ENCODE data around the gene RGS2. TPM values are rescaled to one million over a fixed set of nuclear protein-coding genes. Genes with fewer than 3 reads are reported as not detected.

RGS2 gene
- total and polyA plus RNA-seq, 9 of the 15 experiments (the other 6 are each of a cell fraction or from before 2014, with no cell fraction given): 2.5 to 5.4 (median 3.8) TPM

DNA sequence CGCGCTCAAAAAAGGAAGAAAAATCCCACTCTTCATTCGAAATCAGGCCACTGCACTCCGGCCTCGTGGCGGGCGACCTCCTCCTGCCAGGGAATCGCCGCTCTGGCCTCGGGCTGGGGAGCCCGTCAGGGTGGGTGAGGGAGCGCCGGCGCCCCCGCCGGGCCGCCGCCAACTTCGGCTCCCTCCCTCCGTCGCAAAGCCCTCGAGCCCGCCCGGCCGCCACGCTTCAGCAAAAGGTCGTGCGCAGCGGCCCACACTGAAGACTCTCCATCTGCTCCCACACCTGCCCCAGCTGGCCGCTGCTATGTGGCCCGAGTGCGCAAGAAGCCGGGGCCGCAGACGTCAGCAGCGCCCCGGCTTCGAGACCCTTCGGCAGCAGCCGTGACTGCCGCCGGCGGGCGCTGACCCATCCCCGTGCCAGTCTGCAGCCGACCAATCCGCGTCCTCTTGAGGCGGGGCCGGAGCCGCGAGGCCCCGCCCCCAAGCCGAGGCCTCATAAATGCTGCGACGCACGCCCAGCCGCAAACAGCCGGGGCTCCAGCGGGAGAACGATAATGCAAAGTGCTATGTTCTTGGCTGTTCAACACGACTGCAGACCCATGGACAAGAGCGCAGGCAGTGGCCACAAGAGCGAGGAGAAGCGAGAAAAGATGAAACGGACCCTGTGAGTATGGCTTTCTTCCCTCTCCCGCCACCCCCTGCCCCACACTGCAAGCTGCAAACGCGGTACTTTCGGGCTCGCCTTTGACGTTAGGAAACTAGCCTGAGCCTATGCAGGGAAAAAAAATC lies at the start of gene RGS2 (continued):
- no peak for TF ChIP-seq RHOXF2B (CRISPR knock-in tag; conservative IDR thresholded peaks at IDR 0.05)
- no peak for TF ChIP-seq BDP1 (IDR thresholded peaks at IDR 0.05; ENCODE audit: insufficient read depth, insufficient read length)
- no peak for TF ChIP-seq MCM2 (IDR thresholded peaks at IDR 0.05; ENCODE audit: low read depth)
- no peak for TF ChIP-seq ARID3B (CRISPR knock-in tag; IDR thresholded peaks at IDR 0.05; ENCODE audit: borderline replicate concordance)
- no peak; a peak in 1 of 4 replicates for TF ChIP-seq NONO (IDR thresholded peaks at IDR 0.05; ENCODE audit: low read depth in 2 of 2, low read length in 1 of 2)
- TF ChIP-seq CREB1 (IDR thresholded peaks at IDR 0.05): peak; percentile 87; the same call in 1 of the 2 replicates
- TF ChIP-seq CREB1 (CRISPR knock-in tag; IDR thresholded peaks at IDR 0.05): peak; percentile 87; the same call in 1 of the 2 replicates
- TF ChIP-seq ZNF282 (CRISPR knock-in tag; IDR thresholded peaks at IDR 0.05): no peak
- TF ChIP-seq KLF13 (tag; IDR thresholded peaks at IDR 0.05; ENCODE audit: borderline replicate concordance, low read depth): peak; percentile 16; the same call in 1 of the 2 replicates
- no peak for TF ChIP-seq PCBP2 (IDR thresholded peaks at IDR 0.05; ENCODE audit: low read depth, low read length, poor library complexity, severe bottlenecking)
- peak in 1 of 2 experiments; percentile 47 for TF ChIP-seq AFF1 (IDR thresholded peaks at IDR 0.05; ENCODE audit: low read depth in 1 of 2, partially characterized antibody in 2 of 2)
- no peak for TF ChIP-seq KDM1A (IDR thresholded peaks at IDR 0.05)
- no peak for TF ChIP-seq PHB2 (IDR thresholded peaks at IDR 0.05; ENCODE audit: low read depth)
- TF ChIP-seq ZBTB33 (CRISPR knock-in tag; IDR thresholded peaks at IDR 0.05): peak; percentile 91
- TF ChIP-seq ZNF280B (CRISPR knock-in tag; IDR thresholded peaks at IDR 0.05): no peak
- no peak for TF ChIP-seq HMBOX1 (IDR thresholded peaks at IDR 0.05)
- no peak for TF ChIP-seq TCF7 (IDR thresholded peaks at IDR 0.05; ENCODE audit: borderline replicate concordance)
